RWPE1 (cell line): Measurements from ENCODE around the gene SMPD3.

ENCODE experiments used
- CTCF ChIA-PET: fragments of 350-600 bp; sonication (Branson Sonifier 250); formaldehyde crosslinking; extraction: SDS; loops from one replicate; lab custom pipeline; 2021; lab: Yijun Ruan, JAX
- POLR2A ChIA-PET: fragments of 400-600 bp; formaldehyde crosslinking; extraction: SDS; loops from one replicate; lab custom pipeline; 2020; ENCODE audit warnings: antibody characterized with exemption; ENCODE audit not compliant: low non-redundant PET; lab: Yijun Ruan, JAX
- DNase-seq: peaks from one replicate; pipeline ENCODE4 v3.0.0; 2012; ENCODE audit warnings: low spot score
- H3K27ac ChIP-seq: fragments of 450-650 bp; 2 replicates; pipeline ENCODE4 v1.5.1; 2017
- TF ChIP-seq, protein P1 (sequence below): fragments of 450-650 bp; conservative IDR thresholded peaks from 2 replicates; pipeline ENCODE4 v1.5.1; 2017; ENCODE audit warnings: low read depth, mild to moderate bottlenecking

SMPD3 gene

DNA sequence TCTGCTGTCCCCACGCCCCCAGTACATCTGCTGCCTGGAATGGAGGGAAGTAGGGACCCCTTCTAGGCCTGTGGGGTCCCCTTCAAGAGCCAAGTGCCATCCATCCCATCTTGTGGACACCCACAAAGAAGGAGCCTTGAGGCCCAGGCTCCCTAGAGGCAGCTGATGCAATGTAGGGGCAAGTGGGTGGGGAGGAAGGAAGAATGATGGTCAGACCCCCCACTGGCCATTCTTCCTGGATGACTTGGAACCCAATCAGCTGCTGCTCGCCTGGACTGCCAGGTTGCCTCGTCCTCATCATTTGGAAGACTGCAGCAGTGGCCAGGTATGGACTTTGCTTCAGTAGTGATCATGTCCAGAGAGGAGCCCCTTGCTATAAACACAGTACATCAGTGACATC, 48.9 kb downstream of the SMPD3 start:
- ChIA-PET CTCF (interaction anchor here (1.8 kb wide), 1 partner anchor 111 kb away, joined by 5 read pairs; no protein-coding TSS in a partner anchor), POLR2A (no interaction called here)
- TF ChIP-seq, protein P1, sequence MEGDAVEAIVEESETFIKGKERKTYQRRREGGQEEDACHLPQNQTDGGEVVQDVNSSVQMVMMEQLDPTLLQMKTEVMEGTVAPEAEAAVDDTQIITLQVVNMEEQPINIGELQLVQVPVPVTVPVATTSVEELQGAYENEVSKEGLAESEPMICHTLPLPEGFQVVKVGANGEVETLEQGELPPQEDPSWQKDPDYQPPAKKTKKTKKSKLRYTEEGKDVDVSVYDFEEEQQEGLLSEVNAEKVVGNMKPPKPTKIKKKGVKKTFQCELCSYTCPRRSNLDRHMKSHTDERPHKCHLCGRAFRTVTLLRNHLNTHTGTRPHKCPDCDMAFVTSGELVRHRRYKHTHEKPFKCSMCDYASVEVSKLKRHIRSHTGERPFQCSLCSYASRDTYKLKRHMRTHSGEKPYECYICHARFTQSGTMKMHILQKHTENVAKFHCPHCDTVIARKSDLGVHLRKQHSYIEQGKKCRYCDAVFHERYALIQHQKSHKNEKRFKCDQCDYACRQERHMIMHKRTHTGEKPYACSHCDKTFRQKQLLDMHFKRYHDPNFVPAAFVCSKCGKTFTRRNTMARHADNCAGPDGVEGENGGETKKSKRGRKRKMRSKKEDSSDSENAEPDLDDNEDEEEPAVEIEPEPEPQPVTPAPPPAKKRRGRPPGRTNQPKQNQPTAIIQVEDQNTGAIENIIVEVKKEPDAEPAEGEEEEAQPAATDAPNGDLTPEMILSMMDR: no peak
- no peak overlapping the region for H3K27ac ChIP-seq
- no peak for DNase-seq

DNA sequence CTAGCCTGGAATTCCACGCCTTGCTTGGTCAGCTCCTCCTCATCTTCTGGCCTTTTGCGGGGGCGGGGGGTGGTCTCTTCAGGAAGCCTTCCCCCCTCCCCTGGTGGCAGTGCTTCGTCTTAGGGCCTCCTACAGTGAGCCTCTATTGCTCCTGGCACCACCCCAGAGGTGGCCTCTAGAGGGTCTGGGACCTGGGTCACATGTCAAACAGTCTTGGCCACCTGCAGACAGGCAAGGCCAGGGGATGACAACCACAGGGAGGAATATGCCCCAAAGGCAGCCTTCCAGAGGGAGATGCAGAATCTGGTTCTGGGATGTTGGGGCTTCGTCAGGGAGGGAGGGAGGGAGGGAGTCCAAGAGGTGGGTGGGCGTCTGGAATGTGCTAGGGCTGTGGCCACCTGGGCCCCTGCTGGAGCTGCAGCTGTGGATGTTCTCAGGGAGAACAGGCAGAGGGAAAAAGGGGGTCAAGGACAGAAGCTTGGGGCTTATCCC, 50.6 kb downstream of the SMPD3 start:
- TF ChIP-seq, protein P1: no peak

DNA sequence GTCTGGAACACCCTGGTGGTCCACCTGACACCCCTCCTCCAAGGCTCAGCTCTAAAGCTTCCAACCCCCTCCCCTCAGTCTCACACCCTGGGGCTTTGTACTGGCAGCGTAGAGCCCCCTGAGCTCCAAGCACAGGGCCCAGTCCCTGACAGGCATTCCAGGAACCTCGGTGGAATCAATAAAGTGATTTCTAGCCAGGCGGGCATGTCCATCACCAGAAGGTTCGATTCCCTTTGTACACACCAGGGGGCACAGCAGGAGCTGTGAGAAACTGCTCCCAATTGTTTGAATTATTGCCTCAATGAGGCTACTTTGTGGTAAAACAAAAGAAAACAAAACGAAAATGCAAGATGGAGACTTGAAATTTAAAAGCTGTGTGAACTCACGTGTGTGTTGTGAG, 51.8 kb downstream of the SMPD3 start:
- TF ChIP-seq, protein P1: no peak; the same call in 1 of the 2 replicates
- peak; percentile 54 for DNase-seq
- ChIA-PET POLR2A (no interaction called here), CTCF (interaction anchor here (0.5 to 3.3 kb wide), 11 partner anchors 8 to 1452 kb away, joined by 3 to 25 read pairs (median 3); no protein-coding TSS in a partner anchor)
- H3K27ac ChIP-seq: no peak overlapping the region

More for the DNA sequence above, 50.6 kb downstream of the SMPD3 start:
- ChIA-PET CTCF (interaction anchor here (0.9 to 3.3 kb wide), 2 partner anchors 8 to 113 kb away, joined by 3 to 25 read pairs; no protein-coding TSS in a partner anchor), POLR2A (no interaction called here)
- no peak for DNase-seq
- H3K27ac ChIP-seq: no peak overlapping the region

DNA sequence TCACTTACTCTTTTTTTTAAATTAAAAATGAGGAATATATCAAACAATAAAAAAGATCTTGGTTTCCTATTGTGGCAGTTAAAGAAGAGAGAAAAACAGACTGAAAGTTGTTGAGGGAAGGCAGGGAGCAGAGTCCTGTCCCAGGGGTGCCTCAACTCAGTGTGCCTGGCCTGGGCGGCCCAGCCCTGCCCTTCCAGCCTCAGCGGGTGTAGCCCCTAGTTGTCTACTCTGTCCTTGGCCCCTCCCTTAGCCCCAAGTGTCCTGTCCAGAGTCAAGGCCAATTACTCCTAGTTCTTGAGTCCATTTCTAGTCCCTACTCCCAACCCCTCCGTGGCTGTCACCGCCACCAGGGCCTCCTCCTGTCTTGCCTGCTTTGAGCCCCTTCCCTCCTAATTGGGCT, 52.5 kb downstream of the SMPD3 start:
- TF ChIP-seq, protein P1: no peak
- ChIA-PET POLR2A (no interaction called here), CTCF (interaction anchor here (0.6 to 3.3 kb wide), 6 partner anchors 8 to 1453 kb away, joined by 3 to 25 read pairs (median 4); no protein-coding TSS in a partner anchor)
- DNase-seq: no peak
- no peak overlapping the region for H3K27ac ChIP-seq

DNA sequence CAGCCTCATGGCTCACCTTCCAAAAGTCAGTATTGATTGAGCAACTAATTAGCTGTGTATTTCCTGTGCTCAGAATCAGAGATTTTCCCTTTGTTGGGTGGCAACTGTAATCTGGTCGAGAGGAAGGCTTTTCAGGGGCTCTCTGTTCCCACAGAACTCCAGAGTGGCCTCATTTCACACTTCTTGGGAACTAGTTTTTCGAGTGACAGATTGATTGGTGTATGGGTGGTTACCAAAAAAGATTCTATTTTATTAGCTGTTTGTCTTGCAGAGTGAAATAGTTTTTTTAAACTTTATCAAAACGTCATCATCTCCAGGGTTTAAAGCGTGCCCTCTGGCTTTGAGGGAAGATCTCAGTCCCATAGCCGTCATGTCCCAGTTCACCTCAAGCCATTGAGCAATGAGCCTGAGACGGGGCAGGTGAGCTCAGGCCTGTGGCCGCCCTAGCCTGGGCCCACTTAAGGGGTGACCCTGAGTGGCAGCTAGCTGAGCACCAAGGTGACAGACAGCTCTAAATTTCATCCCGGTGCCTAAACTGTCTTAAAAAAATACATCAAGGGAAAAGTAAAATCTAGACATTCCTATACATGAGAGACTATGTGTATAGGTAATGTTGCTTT, 53.0 kb downstream of the SMPD3 start:
- DNase-seq: no peak
- CTCF ChIA-PET: interaction anchor here (0.5 to 3.3 kb wide), 6 partner anchors 12 to 713 kb away, joined by 3 to 25 read pairs (median 3); no protein-coding TSS in a partner anchor
- POLR2A ChIA-PET: no interaction called here
- TF ChIP-seq, protein P1: no peak
- H3K27ac ChIP-seq: no peak overlapping the region

DNA sequence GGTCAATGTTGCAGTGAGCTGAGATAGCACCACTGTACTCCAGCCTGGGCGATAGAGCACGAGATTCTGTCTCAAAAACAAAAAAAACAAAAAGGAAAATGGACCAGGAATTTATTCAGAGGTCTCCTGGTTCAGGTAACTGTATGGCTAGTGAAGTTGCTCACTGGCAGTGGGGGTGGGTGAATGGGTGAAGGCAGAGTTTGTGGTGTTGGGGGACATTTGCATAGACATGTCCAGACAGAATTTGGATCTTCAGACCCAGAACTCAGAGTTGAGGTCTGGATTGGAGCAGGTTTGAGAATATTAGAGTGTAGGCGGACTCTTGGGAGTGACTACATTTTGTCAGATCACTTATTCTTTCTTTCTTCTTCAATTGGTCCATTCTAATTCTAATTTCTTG, 55.0 kb downstream of the SMPD3 start:
- ChIA-PET CTCF (interaction anchor here (1.5 kb wide), 1 partner anchor 117 kb away, joined by 3 read pairs; no protein-coding TSS in a partner anchor), POLR2A (no interaction called here)

More for the DNA sequence above, 55.0 kb downstream of the SMPD3 start:
- TF ChIP-seq, protein P1: no peak
- no peak for DNase-seq
- H3K27ac ChIP-seq: no peak overlapping the region
